Measurements from ENCODE around the gene CDKL5. TPM values are rescaled to one million over a fixed set of nuclear protein-coding genes. Genes with fewer than 3 reads are reported as not detected.

The CDKL5 gene
- total and polyA plus RNA-seq, 5 experiments from 2014 or later, result 0.74 to 5.6 (median 1.3) TPM

GRCh38 chrX:18698737-18699650 is 273.6 kb downstream of the CDKL5 start:
- POLR2A ChIA-PET, result no interaction called here
- no peaks in the 10 kb centered on the region for H3K4me1 Mint-ChIP-seq
- DNase-seq, result no peak
- ATAC-seq, result no peak
- no peaks in the 10 kb centered on the region for H3K36me3 Mint-ChIP-seq
- no peak overlapping the region for H3K4me3 Mint-ChIP-seq
- no peak overlapping the region for H3K27ac Mint-ChIP-seq
- H3K27me3 Mint-ChIP-seq, result peaks cover 0 to 2% (median 0%) of the 10 kb centered on the region in 5 donors
- peaks cover 0 to 7% (median 0%) of the 10 kb centered on the region in 9 donors for H3K9me3 Mint-ChIP-seq

- Mint-ChIP-seq H3K4me3 (no peak overlapping the region), H3K36me3 (no peaks in the 10 kb centered on the region), H3K27ac (no peak overlapping the region), H3K9me3 (no peaks in the 10 kb centered on the region), H3K4me1 (no peaks in the 10 kb centered on the region), H3K27me3 (peaks cover 0 to 2% (median 0%) of the 10 kb centered on the region in 5 donors)
- DNase-seq (no peak), ATAC-seq (no peak)
- POLR2A ChIA-PET, result no interaction called here
These were observed 276.4 kb downstream of the CDKL5 start for GRCh38 chrX:18701621-18702361.

- Mint-ChIP-seq H3K27ac (no peak overlapping the region), H3K4me1 (no peaks in the 10 kb centered on the region), H3K4me3 (no peak overlapping the region), H3K36me3 (no peaks in the 10 kb centered on the region), H3K27me3 (peaks cover 0 to 1% (median 0%) of the 10 kb centered on the region in 5 donors), H3K9me3 (no peaks in the 10 kb centered on the region)
- DNase-seq (no peak), ATAC-seq (no peak)
- POLR2A ChIA-PET, result interaction anchor here (0.6 kb wide), 1 partner anchor 39 kb away, joined by 7 read pairs; no protein-coding TSS in a partner anchor
These were observed 277.2 kb downstream of the CDKL5 start for GRCh38 chrX:18702362-18703195.

Other genes with a start within 250 kb of the CDKL5 start
- gene BEND2, start 204.7 kb upstream of the CDKL5 start, total RNA-seq, result not detected
- not detected for gene BEND2, start 204.7 kb upstream of the CDKL5 start, polyA plus RNA-seq
- 1 to 10 TPM; 2.1 to 2.4 TPM for gene SCML2, start 70.9 kb upstream of the CDKL5 start, total RNA-seq
- gene SCML2, start 70.9 kb upstream of the CDKL5 start, polyA plus RNA-seq, result 1 to 10 TPM in 1 of 3 donors, under 1 TPM in 2; 0.47 to 1.1 (median 0.66) TPM
- not detected for gene RS1, start 246.5 kb downstream of the CDKL5 start, total RNA-seq
- gene RS1, start 246.5 kb downstream of the CDKL5 start, polyA plus RNA-seq, result not detected